OCI-LY1 (cell line): ENCODE results near the gene ADK.

Experiments used
- H2AFZ ChIP-seq: fragments of 200-600 bp; sonication (generic), shearing (Covaris generic); 2 replicates; pipeline ENCODE4 v1.6.0; 2014; ENCODE audit warnings: antibody characterized with exemption, mild to moderate bottlenecking, low read length
- H3F3A ChIP-seq: fragments of 200-600 bp; sonication (generic), shearing (Covaris generic); 2 replicates; pipeline ENCODE4 v1.6.0; 2014; ENCODE audit warnings: mild to moderate bottlenecking, antibody characterized with exemption, low read length, moderate library complexity; ENCODE audit not compliant: insufficient read depth
- H3K27ac ChIP-seq: fragments of 200-600 bp; sonication (generic); 2 replicates; pipeline ENCODE4 v1.5.1; 2014; ENCODE audit warnings: low read length, mixed run types, mild to moderate bottlenecking, low read depth; ENCODE audit not compliant: poor library complexity, severe bottlenecking
- H3K27me3 ChIP-seq: fragments of 200-600 bp; sonication (generic); 2 replicates; pipeline ENCODE4 v1.6.0; 2014; ENCODE audit warnings: antibody characterized with exemption, mild to moderate bottlenecking, low read length, moderate library complexity; ENCODE audit not compliant: insufficient read depth
- H3K36me3 ChIP-seq: fragments of 200-600 bp; sonication (generic); 2 replicates; pipeline ENCODE4 v1.6.1; 2014; ENCODE audit warnings: mild to moderate bottlenecking, antibody characterized with exemption, low read length, moderate library complexity, mixed read lengths; ENCODE audit not compliant: insufficient read depth
- H3K4me1 ChIP-seq: fragments of 200-600 bp; sonication (generic); 2 replicates; pipeline ENCODE4 v1.5.1; 2014; ENCODE audit warnings: mild to moderate bottlenecking, low read length, moderate library complexity; ENCODE audit not compliant: insufficient read depth, severe bottlenecking
- H3K4me2 ChIP-seq: fragments of 200-600 bp; sonication (generic), shearing (Covaris generic); 2 replicates; pipeline ENCODE4 v1.6.1; 2014; ENCODE audit warnings: low read length
- H3K4me3 ChIP-seq: fragments of 200-600 bp; sonication (generic); 2 replicates; pipeline ENCODE4 v1.5.1; 2014; ENCODE audit warnings: low read length, low read depth, mild to moderate bottlenecking, mixed read lengths; ENCODE audit not compliant: poor library complexity, severe bottlenecking
- H3K79me2 ChIP-seq: fragments of 200-600 bp; shearing (Covaris generic); 2 replicates; pipeline ENCODE4 v1.6.1; 2016; ENCODE audit warnings: mixed run types, low read length, mixed read lengths; ENCODE audit not compliant: insufficient read depth
- H3K9ac ChIP-seq: fragments of 200-600 bp; sonication (generic), shearing (Covaris generic); 2 replicates; pipeline ENCODE4 v1.6.1; 2014; ENCODE audit warnings: mild to moderate bottlenecking, low read length, mixed read lengths
- H3K9me2 ChIP-seq: fragments of 200-600 bp; sonication (generic), shearing (Covaris generic); 2 replicates; pipeline ENCODE4 v1.6.1; 2014; ENCODE audit warnings: low read depth, mild to moderate bottlenecking, low read length, mixed read lengths
- H3K9me3 ChIP-seq: fragments of 200-600 bp; shearing (Covaris generic); 2 replicates; pipeline ENCODE4 v1.6.1; 2014; ENCODE audit warnings: low read length, mixed read lengths
- H4K20me1 ChIP-seq: fragments of 200-600 bp; sonication (generic), shearing (Covaris generic); 2 replicates; pipeline ENCODE4 v1.6.0; 2016; ENCODE audit warnings: mild to moderate bottlenecking, low read length; ENCODE audit not compliant: insufficient read depth
- EZH2 ChIP-seq: fragments of 200-600 bp; sonication (generic), shearing (Covaris generic); IDR thresholded peaks from 2 replicates; pipeline ENCODE4 v1.8.0; 2017; ENCODE audit warnings: borderline replicate concordance, mixed run types, mild to moderate bottlenecking, antibody characterized with exemption, low read length, moderate library complexity, mixed read lengths
- TF ChIP-seq, protein P1 (sequence below): fragments of 200-600 bp; sonication (generic), shearing (Covaris generic); IDR thresholded peaks from 2 replicates; pipeline ENCODE4 v1.5.1; 2017; ENCODE audit warnings: mild to moderate bottlenecking, antibody characterized with exemption, low read length, moderate library complexity, mixed read lengths

ADK gene

GRCh38 chr10:74300666-74301065, 149.6 kb downstream of the ADK start:
- no peaks in the 10 kb centered on the region for H3K9me3 ChIP-seq
- no peaks in the 10 kb centered on the region for H3K36me3 ChIP-seq
- no peaks in the 10 kb centered on the region for H3F3A ChIP-seq
- no peaks in the 10 kb centered on the region for H4K20me1 ChIP-seq
- H3K4me3 ChIP-seq: no peak overlapping the region
- H3K4me2 ChIP-seq: no peak overlapping the region
- TF ChIP-seq EZH2: no peak
- TF ChIP-seq, protein P1, sequence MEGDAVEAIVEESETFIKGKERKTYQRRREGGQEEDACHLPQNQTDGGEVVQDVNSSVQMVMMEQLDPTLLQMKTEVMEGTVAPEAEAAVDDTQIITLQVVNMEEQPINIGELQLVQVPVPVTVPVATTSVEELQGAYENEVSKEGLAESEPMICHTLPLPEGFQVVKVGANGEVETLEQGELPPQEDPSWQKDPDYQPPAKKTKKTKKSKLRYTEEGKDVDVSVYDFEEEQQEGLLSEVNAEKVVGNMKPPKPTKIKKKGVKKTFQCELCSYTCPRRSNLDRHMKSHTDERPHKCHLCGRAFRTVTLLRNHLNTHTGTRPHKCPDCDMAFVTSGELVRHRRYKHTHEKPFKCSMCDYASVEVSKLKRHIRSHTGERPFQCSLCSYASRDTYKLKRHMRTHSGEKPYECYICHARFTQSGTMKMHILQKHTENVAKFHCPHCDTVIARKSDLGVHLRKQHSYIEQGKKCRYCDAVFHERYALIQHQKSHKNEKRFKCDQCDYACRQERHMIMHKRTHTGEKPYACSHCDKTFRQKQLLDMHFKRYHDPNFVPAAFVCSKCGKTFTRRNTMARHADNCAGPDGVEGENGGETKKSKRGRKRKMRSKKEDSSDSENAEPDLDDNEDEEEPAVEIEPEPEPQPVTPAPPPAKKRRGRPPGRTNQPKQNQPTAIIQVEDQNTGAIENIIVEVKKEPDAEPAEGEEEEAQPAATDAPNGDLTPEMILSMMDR: no peak
- H3K27me3 ChIP-seq: no peaks in the 10 kb centered on the region
- no peaks in the 10 kb centered on the region for H3K9me2 ChIP-seq
- H3K27ac ChIP-seq: no peak overlapping the region
- no peaks in the 10 kb centered on the region for H3K79me2 ChIP-seq
- H2AFZ ChIP-seq: no peak overlapping the region
- no peak overlapping the region for H3K9ac ChIP-seq
- H3K4me1 ChIP-seq: peaks cover 4% of the 10 kb centered on the region

GRCh38 chr10:74305730-74306129, 154.7 kb downstream of the ADK start:
- H3K9ac ChIP-seq: no peak overlapping the region
- no peaks in the 10 kb centered on the region for H3K27me3 ChIP-seq
- 0 out of 2 replicates have a peak, but pooled peaks cover 3% of the 10 kb centered on the region for H3K79me2 ChIP-seq
- no peak overlapping the region for H3K4me2 ChIP-seq
- H3K4me3 ChIP-seq: no peak overlapping the region
- H3K27ac ChIP-seq: no peak overlapping the region
- H3K9me3 ChIP-seq: no peaks in the 10 kb centered on the region
- no peaks in the 10 kb centered on the region for H3K36me3 ChIP-seq
- no peak for TF ChIP-seq EZH2
- TF ChIP-seq, protein P1: no peak
- no peaks in the 10 kb centered on the region for H3K9me2 ChIP-seq
- peaks cover 2% of the 10 kb centered on the region for H3K4me1 ChIP-seq
- H2AFZ ChIP-seq: no peak overlapping the region
- no peaks in the 10 kb centered on the region for H4K20me1 ChIP-seq
- H3F3A ChIP-seq: no peaks in the 10 kb centered on the region

DNA sequence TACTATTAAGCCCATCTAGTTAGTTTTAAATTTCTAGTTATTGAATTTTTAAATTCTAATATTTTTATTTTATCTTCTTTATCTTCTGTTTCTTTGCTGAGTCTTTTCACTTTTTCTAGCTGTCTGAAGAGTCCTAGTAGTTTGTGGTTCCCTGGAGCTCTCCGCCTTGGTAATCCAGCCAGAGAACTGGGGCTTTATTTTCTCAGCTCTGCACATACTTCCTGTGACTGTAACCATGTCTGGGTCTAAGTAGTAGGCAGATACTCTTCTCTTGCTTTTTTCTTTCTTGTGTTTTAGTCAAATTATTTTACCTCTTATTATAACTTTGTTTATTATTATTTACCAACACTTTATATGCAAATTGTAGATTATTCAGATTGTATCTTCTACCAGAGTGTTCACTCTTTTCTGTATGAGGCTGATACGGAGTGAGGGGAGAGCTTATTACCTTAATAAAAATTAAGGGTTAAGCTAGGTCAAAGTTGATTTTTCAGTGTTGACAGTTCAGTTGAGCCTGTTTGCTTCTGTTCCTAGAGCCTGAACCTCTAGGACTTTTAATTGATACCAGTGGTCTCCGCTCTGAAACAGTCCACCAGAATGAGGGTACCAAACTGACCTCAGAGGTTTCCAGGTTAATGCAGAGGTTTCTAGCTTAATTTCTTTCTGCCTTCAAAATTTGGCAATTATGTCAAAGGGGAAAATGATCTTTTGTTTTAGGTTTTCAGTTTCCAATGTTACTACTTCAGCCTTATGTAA, 155.4 kb downstream of the ADK start:
- Histone ChIP-seq H3K9me2 (no peaks in the 10 kb centered on the region), H3K79me2 (0 out of 2 replicates have a peak, but pooled peaks cover 3% of the 10 kb centered on the region), H3K36me3 (no peaks in the 10 kb centered on the region), H3K4me2 (no peak overlapping the region), H3K27me3 (no peaks in the 10 kb centered on the region), H3F3A (no peaks in the 10 kb centered on the region), H3K9ac (no peak overlapping the region), H3K4me1 (no peaks in the 10 kb centered on the region), H3K27ac (no peak overlapping the region), H3K9me3 (no peaks in the 10 kb centered on the region), H2AFZ (no peak overlapping the region), H4K20me1 (no peaks in the 10 kb centered on the region), H3K4me3 (no peak overlapping the region)
- TF ChIP-seq, protein P1: no peak
- no peak for TF ChIP-seq EZH2
